ENCODE data around the gene CX3CL1.
"Not testable (repeated sequence)": the region's sequence is repeated elsewhere in the genome, so short reads cannot be mapped to it uniquely, and the experiment has no call there.

CX3CL1 gene

GRCh38 chr16:57396786-57397185 is 24.5 kb downstream of the CX3CL1 start:
- no peak overlapping the region for H3K4me3 ChIP-seq (ENCODE audit: low read length)
- no peak for DNase-seq (ENCODE audit: low read depth)
- no peak for TF ChIP-seq CTCF (IDR thresholded peaks at IDR 0.05; ENCODE audit: insufficient read depth, low read depth, low read length, missing control alignments)

GRCh38 chr16:57397493-57397892 is 25.2 kb downstream of the CX3CL1 start:
- DNase-seq (ENCODE audit: low read depth); H3K4me3 ChIP-seq (ENCODE audit: low read length): not testable (repeated sequence)

- no peak for TF ChIP-seq CTCF (IDR thresholded peaks at IDR 0.05; ENCODE audit: insufficient read depth, low read depth, low read length, missing control alignments)
- no peak overlapping the region for H3K4me3 ChIP-seq (ENCODE audit: low read length)
- no peak for DNase-seq (ENCODE audit: low read depth)
Observed at GRCh38 chr16:57401943-57402640, 29.8 kb downstream of the CX3CL1 start.

GRCh38 chr16:57403965-57404817 is 31.9 kb downstream of the CX3CL1 start, which contains the start of gene CCL17:
CCL17 (plus strand) TSS chr16:57404767; CDS start chr16:57413933, 9,166 bp downstream.
- DNase-seq (ENCODE audit: low read depth): no peak
- no peak within 1 kb of the TSS for H3K4me3 ChIP-seq (ENCODE audit: low read length)
- no peak for TF ChIP-seq CTCF (IDR thresholded peaks at IDR 0.05; ENCODE audit: insufficient read depth, low read depth, low read length, missing control alignments)

GRCh38 chr16:57405097-57405496 is 32.8 kb downstream of the CX3CL1 start:
- no peak for TF ChIP-seq CTCF (IDR thresholded peaks at IDR 0.05; ENCODE audit: insufficient read depth, low read depth, low read length, missing control alignments)

GRCh38 chr16:57406881-57407280 is 34.6 kb downstream of the CX3CL1 start:
- no peak for DNase-seq (ENCODE audit: low read depth)
- H3K4me3 ChIP-seq (ENCODE audit: low read length): no peak overlapping the region
- no peak for TF ChIP-seq CTCF (IDR thresholded peaks at IDR 0.05; ENCODE audit: insufficient read depth, low read depth, low read length, missing control alignments)

More at GRCh38 chr16:57405097-57405496, 32.8 kb downstream of the CX3CL1 start:
- no peak overlapping the region for H3K4me3 ChIP-seq (ENCODE audit: low read length)
- no peak for DNase-seq (ENCODE audit: low read depth)

GRCh38 chr16:57407521-57408353 is 35.4 kb downstream of the CX3CL1 start:
- no peak for TF ChIP-seq CTCF (IDR thresholded peaks at IDR 0.05; ENCODE audit: insufficient read depth, low read depth, low read length, missing control alignments)
- DNase-seq (ENCODE audit: low read depth): no peak
- H3K4me3 ChIP-seq (ENCODE audit: low read length): no peak overlapping the region

Data from epithelial cell of esophagus (primary cell).